ENCODE results near the gene GLG1.

Gene GLG1

GRCh38 chr16:74608381-74608780, 1.5 kb upstream of the GLG1 start:
- TF ChIP-seq CTCF (conservative IDR thresholded peaks at IDR 0.05): no peak

DNA sequence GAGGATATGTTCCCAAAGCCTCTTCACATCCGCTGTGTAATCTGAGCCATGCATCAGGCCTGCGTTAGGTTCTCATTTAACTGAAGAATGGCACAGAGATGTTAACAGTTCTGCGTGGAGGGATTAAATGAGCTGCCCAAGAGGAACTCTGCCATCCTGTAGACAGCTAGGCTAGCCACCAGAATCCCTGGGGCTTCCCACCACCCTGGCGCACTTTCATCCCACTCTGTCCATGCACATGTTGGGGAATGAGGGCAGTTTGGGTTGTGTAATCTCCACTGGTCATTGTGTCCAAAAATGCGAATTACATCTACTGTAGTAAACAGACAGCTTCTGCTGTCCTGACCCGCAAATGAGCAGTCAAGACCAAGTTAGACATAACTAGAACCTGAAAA, 1.0 kb upstream of the GLG1 start:
- H3K27ac ChIP-seq: peak overlapping the region; percentile 88
- TF ChIP-seq CTCF (conservative IDR thresholded peaks at IDR 0.05): no peak

More at GRCh38 chr16:74608381-74608780, 1.5 kb upstream of the GLG1 start:
- peak overlapping the region; percentile 88 for H3K27ac ChIP-seq

GRCh38 chr16:74607310-74607961, 522 bp upstream of the GLG1 start:
- no peak for TF ChIP-seq CTCF (conservative IDR thresholded peaks at IDR 0.05)
- H3K27ac ChIP-seq: peak overlapping the region; percentile 88

GRCh38 chr16:74605746-74606520, 981 bp downstream of the GLG1 start:
- no peak for TF ChIP-seq CTCF (conservative IDR thresholded peaks at IDR 0.05)
- peak overlapping the region; percentile 88 for H3K27ac ChIP-seq

DNA sequence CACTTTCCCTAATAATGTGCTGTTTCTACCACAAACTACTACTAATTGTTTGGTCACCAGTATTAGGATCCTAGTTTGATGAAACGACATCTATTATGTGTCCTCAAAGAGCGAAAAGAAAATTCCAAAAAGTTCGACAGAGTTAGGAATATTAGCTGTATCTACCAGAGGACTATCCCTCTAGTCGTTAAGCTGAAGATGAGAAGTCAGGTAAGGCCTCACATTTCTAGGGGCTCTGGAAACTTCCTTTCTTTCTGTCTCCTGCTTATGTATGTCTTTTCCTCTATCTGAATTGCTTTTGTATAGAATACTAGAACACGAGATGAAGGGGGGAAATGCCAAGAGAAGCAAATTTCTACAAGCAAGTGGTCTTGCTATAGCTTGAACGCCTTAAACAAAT, 1.6 kb downstream of the GLG1 start:
- no peak for TF ChIP-seq CTCF (conservative IDR thresholded peaks at IDR 0.05)
- peak overlapping the region; percentile 88 for H3K27ac ChIP-seq

DNA sequence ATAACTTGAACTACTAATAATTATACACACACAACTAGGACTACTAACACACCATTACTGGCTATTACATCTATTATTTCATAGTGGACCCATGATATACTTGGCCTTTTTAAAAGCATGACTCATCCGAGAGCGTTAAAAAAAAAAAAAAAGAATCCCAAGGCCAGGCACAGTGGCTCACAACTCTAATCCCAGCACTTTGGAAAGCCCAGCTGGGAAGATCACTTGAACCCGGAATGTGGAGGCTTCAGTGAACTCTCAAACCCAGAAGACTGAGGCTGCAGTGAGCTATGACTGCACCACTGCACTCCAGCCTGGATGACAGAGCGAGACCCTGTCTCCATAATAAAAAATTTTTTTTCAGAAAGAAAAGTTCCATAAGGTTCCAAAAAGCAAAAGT, 3.1 kb downstream of the GLG1 start:
- H3K27ac ChIP-seq: no peak overlapping the region
- no peak for TF ChIP-seq CTCF (conservative IDR thresholded peaks at IDR 0.05)

- H3K27ac ChIP-seq: no peak overlapping the region
- no peak for TF ChIP-seq CTCF (conservative IDR thresholded peaks at IDR 0.05)
These were observed 5.6 kb downstream of the GLG1 start for GRCh38 chr16:74601126-74601871.
